Tibial artery (tissue), 4 donors: Measurements from ENCODE around the gene GALNT9.
A peak's percentile ranks its signal among the peaks of the same experiment; 100 is the strongest.

ENCODE experiments used
- DNase-seq, 2 donors: peaks; one replicate each; pipeline ENCODE4 v3.0.0-alpha.2; 2019
- H3K27ac ChIP-seq, 2 donors: fragments of 200-600 bp; sonication (generic) in 1 of 2; 1 replicate in 1 of 2; 2 replicates in 1 of 2; pipeline ENCODE4 v1.5.1; 2018 to 2019; ENCODE audit warnings: mild to moderate bottlenecking in 1 of 2
- H3K27me3 ChIP-seq, 2 donors: fragments of 200-600 bp; sonication (generic) in 1 of 2; one replicate each; pipeline versions ENCODE4 v1.5.1 to v1.6.0; 2016 to 2019
- H3K36me3 ChIP-seq, 3 donors: fragments of 200-600 bp; sonication (generic) in 2 of 3; one replicate each; pipeline ENCODE4 v1.5.1; 2016 to 2019; ENCODE audit warnings: mild to moderate bottlenecking in 2 of 3
- H3K4me1 ChIP-seq, 4 donors: fragments of 200-600 bp; sonication (generic) in 2 of 4; 1 replicate in 3 of 4; 2 replicates in 1 of 4; pipeline ENCODE4 v1.5.1; 2016 to 2019
- H3K4me3 ChIP-seq, 2 donors: fragments of 200-600 bp; sonication (generic) in 1 of 2; 1 replicate in 1 of 2; 2 replicates in 1 of 2; pipeline ENCODE4 v1.5.1; 2018 to 2019; ENCODE audit warnings: mild to moderate bottlenecking in 2 of 2
- H3K9me3 ChIP-seq, 3 donors: fragments of 200-600 bp; sonication (generic) in 1 of 3; one replicate each; pipeline ENCODE4 v1.5.1; 2016 to 2019
- CTCF ChIP-seq, 2 experiments: fragments of 200-600 bp in 1 of 2; fragments of 450-650 bp in 1 of 2; IDR thresholded peaks; one replicate each; pipeline ENCODE4 v1.5.1; 2017 to 2019; ENCODE audit warnings: antibody characterized with exemption in 2 of 2, mild to moderate bottlenecking in 1 of 2, moderate library complexity in 1 of 2
- intact Hi-C: fragments of 100-400 bp; cut with DNase I; formaldehyde crosslinking; loops from one replicate; pipeline ENCODE4 v1.15.0; 2023; ENCODE audit warnings: low total_unique reads

Gene GALNT9

GRCh38 chr12:132148368-132149045 lies 180.9 kb downstream of the GALNT9 start:
- H3K27me3 ChIP-seq, result no peaks in the 10 kb centered on the region
- intact Hi-C loops, result no loop called here
- peak in 1 of 2 donors; percentile 54 for DNase-seq
- no peak overlapping the region for H3K4me3 ChIP-seq
- peaks cover 0 to 14% (median 9%) of the 10 kb centered on the region in 4 donors for H3K4me1 ChIP-seq
- no peaks in the 10 kb centered on the region for H3K9me3 ChIP-seq
- TF ChIP-seq CTCF (IDR thresholded peaks at IDR 0.05), result no peak
- H3K36me3 ChIP-seq, result peaks cover 0 to 63% (median 11%) of the 10 kb centered on the region in 3 donors
- H3K27ac ChIP-seq, result no peak overlapping the region

GRCh38 chr12:132147423-132148367 lies 181.7 kb downstream of the GALNT9 start:
- peak in 1 of 2 donors; percentile 64 for DNase-seq
- Histone ChIP-seq H3K4me1 (peaks cover 0 to 22% (median 17%) of the 10 kb centered on the region in 4 donors), H3K27ac (no peak overlapping the region), H3K4me3 (no peak overlapping the region), H3K36me3 (peaks cover 0 to 63% (median 11%) of the 10 kb centered on the region in 3 donors), H3K9me3 (no peaks in the 10 kb centered on the region), H3K27me3 (no peaks in the 10 kb centered on the region)
- intact Hi-C loops, result no loop called here
- TF ChIP-seq CTCF (IDR thresholded peaks at IDR 0.05), result no peak

- H3K4me1 ChIP-seq, result peaks cover 0 to 30% (median 23%) of the 10 kb centered on the region in 4 donors
- H3K9me3 ChIP-seq, result no peaks in the 10 kb centered on the region
- H3K36me3 ChIP-seq, result peaks cover 0 to 63% (median 14%) of the 10 kb centered on the region in 3 donors
- H3K27me3 ChIP-seq, result no peaks in the 10 kb centered on the region
- H3K27ac ChIP-seq, result no peak overlapping the region
- intact Hi-C loops, result no loop called here
- no peak overlapping the region for H3K4me3 ChIP-seq
- no peak for DNase-seq
- TF ChIP-seq CTCF (IDR thresholded peaks at IDR 0.05), result no peak
These were observed 182.5 kb downstream of the GALNT9 start for GRCh38 chr12:132146772-132147422.
